HepG2 (cell line): ENCODE data around the gene FGF21. TPM values are rescaled to one million over a fixed set of nuclear protein-coding genes. Genes with fewer than 3 reads are reported as not detected.

Experiments used
- HNRNPL ChIP-seq: fragments of 200-400 bp; formaldehyde crosslinking; IDR thresholded peaks from 2 replicates; pipeline ENCODE4 v1.6.1; 2017; ENCODE audit warnings: mild to moderate bottlenecking, low read depth, low read length
- NFYB ChIP-seq: sonication (generic); formaldehyde crosslinking; IDR thresholded peaks from 2 replicates; pipeline ENCODE4 v1.4.0; 2020; ENCODE audit warnings: missing genetic modification reagents
- NR2F2 ChIP-seq: IDR thresholded peaks from 2 replicates; pipeline ENCODE4 v1.6.1; 2012; ENCODE audit warnings: low read depth, inconsistent platforms, borderline replicate concordance
- RBAK ChIP-seq: sonication (generic); formaldehyde crosslinking; IDR thresholded peaks from 2 replicates; pipeline ENCODE4 v1.5.1; 2020; ENCODE audit warnings: mild to moderate bottlenecking, missing genetic modification reagents
- REPIN1 ChIP-seq: sonication (generic); formaldehyde crosslinking; IDR thresholded peaks from 2 replicates; pipeline ENCODE4 v1.8.0; 2022; ENCODE audit warnings: missing genetic modification reagents, low read depth, mild to moderate bottlenecking, borderline replicate concordance
- SPEN ChIP-seq: sonication (generic); formaldehyde crosslinking; IDR thresholded peaks from 2 replicates; pipeline ENCODE4 v1.5.1; 2020; ENCODE audit warnings: low read depth, mild to moderate bottlenecking, missing genetic modification reagents
- TBL1XR1 ChIP-seq: fragments of 150-350 bp; IDR thresholded peaks from 2 replicates; pipeline ENCODE4 v1.6.1; 2014; ENCODE audit warnings: borderline replicate concordance, low read length; ENCODE audit not compliant: partially characterized antibody
- ZBTB1 ChIP-seq: sonication (generic); formaldehyde crosslinking; IDR thresholded peaks from 2 replicates; pipeline ENCODE4 v1.4.0; 2020; ENCODE audit warnings: missing genetic modification reagents, borderline replicate concordance
- ZBTB42 ChIP-seq: sonication (generic); formaldehyde crosslinking; IDR thresholded peaks from 2 replicates; pipeline ENCODE4 v1.5.0; 2020; ENCODE audit warnings: mild to moderate bottlenecking, missing genetic modification reagents
- ZFY ChIP-seq: sonication (generic); formaldehyde crosslinking; IDR thresholded peaks from 2 replicates; pipeline ENCODE4 v1.4.0; 2020; ENCODE audit warnings: missing genetic modification reagents
- ZNF24 ChIP-seq: fragments of 450-650 bp; IDR thresholded peaks from 2 replicates; pipeline ENCODE4 v1.6.1; 2017; ENCODE audit warnings: antibody characterized with exemption, mild to moderate bottlenecking
- ZNF432 ChIP-seq: sonication (generic); formaldehyde crosslinking; IDR thresholded peaks from 2 replicates; pipeline ENCODE4 v1.5.0; 2020; ENCODE audit warnings: missing genetic modification reagents, mild to moderate bottlenecking, borderline replicate concordance
- ZNF709 ChIP-seq: sonication (generic); formaldehyde crosslinking; IDR thresholded peaks from 2 replicates; pipeline ENCODE4 v1.5.0; 2020; ENCODE audit warnings: mild to moderate bottlenecking, missing genetic modification reagents
- polyA plus RNA-seq, 8 experiments: library from polyadenylated mRNA; depleted of rRNA in 3 of 8; stranded (reverse) in 7 of 8; unstranded in 1 of 8; fragments of >200 nt; fragmentation: Illumina TruSeq in 4 of 8; extraction: Trizol in 4 of 8; gene quantifications; 2 replicates each; pipeline versions ENCODE4 v1.2.1 to v1.2.3, GENCODE V29; 2011 to 2016; ENCODE audit warnings: low read depth in 4 of 8, missing spikeins in 1 of 8, mixed read lengths in 1 of 8; ENCODE audit not compliant: insufficient read depth in 1 of 8
- total RNA-seq, 5 experiments: library from RNA; depleted of rRNA; stranded (reverse); fragments of >200 nt; fragmentation: Illumina TruSeq; extraction: Trizol; gene quantifications; 2 replicates each; pipeline ENCODE4 v1.2.3, GENCODE V29; 2016; ENCODE audit warnings: low read depth in 1 of 5
- TF ChIP-seq, protein P1 (sequence below): sonication (generic); formaldehyde crosslinking; IDR thresholded peaks from 2 replicates; pipeline ENCODE4 v1.4.0; 2020; ENCODE audit warnings: missing genetic modification reagents, borderline replicate concordance
- TF ChIP-seq, protein P2 (sequence below): sonication (generic); formaldehyde crosslinking; IDR thresholded peaks from 2 replicates; pipeline ENCODE4 v1.9.0; 2022; ENCODE audit warnings: low read depth, missing genetic modification reagents
- TF ChIP-seq, protein P3 (sequence below): sonication (generic); formaldehyde crosslinking; conservative IDR thresholded peaks from 2 replicates; pipeline ENCODE4 v1.8.1; 2023; ENCODE audit warnings: missing genetic modification reagents
- TF ChIP-seq, protein P4 (sequence below): sonication (generic); formaldehyde crosslinking; IDR thresholded peaks from 2 replicates; pipeline ENCODE4 v1.4.0; 2020; ENCODE audit warnings: missing genetic modification reagents
- TF ChIP-seq, protein P5 (sequence below): IDR thresholded peaks from 2 replicates; pipeline ENCODE4 v1.6.1; 2016; ENCODE audit warnings: low read depth, control low read depth
- TF ChIP-seq, protein P6 (sequence below): sonication (generic); formaldehyde crosslinking; IDR thresholded peaks from 2 replicates; pipeline ENCODE4 v1.8.1; 2023; ENCODE audit warnings: missing genetic modification reagents, mild to moderate bottlenecking, borderline replicate concordance

The FGF21 gene
- total and polyA plus RNA-seq, 2 of the 13 experiments (the other 11 are each of a cell fraction or from before 2014, with no cell fraction given): 0.17 TPM; not detected in 1

DNA sequence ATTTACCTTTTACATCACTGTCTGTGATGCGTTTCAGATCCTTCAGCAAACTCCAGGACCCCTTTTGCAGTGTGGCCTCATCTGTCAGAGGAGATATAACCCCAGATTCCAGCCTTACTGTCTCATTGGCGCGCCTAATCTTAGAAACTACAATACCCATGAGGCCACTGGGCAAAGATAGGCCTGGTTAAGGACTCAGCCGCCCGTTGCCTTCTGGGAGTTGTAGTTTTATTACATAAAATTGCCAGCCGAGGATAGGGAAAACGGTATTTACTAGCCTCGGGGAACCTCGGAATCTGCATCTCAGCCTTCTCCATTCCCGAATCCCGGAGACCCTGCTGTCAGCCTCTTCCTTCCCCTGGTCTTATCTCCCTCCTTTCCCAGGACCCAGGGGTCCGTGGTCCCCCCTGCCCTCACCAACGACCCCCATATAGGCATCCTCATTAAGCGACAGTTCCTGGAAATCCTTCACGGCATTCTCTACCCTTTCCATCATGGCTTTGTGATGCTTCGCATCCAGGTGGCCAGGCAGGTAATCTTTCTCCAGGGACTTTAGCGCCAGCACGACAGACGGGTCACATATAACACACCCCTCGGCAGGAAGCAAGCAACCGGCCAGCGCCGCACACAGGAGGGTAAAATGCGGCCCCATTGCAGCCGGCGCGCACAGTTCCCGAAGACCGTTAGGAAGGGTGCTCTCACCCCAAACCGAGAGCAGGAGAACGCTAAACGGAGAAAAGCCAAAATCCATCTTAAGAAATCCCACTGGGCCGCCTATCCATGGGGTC is 9.9 kb upstream of the FGF21 start (continued):
- TF ChIP-seq, protein P1, sequence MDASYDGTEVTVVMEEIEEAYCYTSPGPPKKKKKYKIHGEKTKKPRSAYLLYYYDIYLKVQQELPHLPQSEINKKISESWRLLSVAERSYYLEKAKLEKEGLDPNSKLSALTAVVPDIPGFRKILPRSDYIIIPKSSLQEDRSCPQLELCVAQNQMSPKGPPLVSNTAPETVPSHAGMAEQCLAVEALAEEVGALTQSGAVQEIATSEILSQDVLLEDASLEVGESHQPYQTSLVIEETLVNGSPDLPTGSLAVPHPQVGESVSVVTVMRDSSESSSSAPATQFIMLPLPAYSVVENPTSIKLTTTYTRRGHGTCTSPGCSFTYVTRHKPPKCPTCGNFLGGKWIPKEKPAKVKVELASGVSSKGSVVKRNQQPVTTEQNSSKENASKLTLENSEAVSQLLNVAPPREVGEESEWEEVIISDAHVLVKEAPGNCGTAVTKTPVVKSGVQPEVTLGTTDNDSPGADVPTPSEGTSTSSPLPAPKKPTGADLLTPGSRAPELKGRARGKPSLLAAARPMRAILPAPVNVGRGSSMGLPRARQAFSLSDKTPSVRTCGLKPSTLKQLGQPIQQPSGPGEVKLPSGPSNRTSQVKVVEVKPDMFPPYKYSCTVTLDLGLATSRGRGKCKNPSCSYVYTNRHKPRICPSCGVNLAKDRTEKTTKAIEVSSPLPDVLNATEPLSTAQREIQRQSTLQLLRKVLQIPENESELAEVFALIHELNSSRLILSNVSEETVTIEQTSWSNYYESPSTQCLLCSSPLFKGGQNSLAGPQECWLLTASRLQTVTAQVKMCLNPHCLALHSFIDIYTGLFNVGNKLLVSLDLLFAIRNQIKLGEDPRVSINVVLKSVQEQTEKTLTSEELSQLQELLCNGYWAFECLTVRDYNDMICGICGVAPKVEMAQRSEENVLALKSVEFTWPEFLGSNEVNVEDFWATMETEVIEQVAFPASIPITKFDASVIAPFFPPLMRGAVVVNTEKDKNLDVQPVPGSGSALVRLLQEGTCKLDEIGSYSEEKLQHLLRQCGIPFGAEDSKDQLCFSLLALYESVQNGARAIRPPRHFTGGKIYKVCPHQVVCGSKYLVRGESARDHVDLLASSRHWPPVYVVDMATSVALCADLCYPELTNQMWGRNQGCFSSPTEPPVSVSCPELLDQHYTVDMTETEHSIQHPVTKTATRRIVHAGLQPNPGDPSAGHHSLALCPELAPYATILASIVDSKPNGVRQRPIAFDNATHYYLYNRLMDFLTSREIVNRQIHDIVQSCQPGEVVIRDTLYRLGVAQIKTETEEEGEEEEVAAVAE (CRISPR knock-in tag): peak; percentile 40; the same call in 1 of the 2 replicates
- TF ChIP-seq ZBTB42: no peak
- 0 out of 2 replicates have a peak, but pooled peaks have one; percentile 17 for TF ChIP-seq NFYB (CRISPR knock-in tag)
- TF ChIP-seq, protein P2, sequence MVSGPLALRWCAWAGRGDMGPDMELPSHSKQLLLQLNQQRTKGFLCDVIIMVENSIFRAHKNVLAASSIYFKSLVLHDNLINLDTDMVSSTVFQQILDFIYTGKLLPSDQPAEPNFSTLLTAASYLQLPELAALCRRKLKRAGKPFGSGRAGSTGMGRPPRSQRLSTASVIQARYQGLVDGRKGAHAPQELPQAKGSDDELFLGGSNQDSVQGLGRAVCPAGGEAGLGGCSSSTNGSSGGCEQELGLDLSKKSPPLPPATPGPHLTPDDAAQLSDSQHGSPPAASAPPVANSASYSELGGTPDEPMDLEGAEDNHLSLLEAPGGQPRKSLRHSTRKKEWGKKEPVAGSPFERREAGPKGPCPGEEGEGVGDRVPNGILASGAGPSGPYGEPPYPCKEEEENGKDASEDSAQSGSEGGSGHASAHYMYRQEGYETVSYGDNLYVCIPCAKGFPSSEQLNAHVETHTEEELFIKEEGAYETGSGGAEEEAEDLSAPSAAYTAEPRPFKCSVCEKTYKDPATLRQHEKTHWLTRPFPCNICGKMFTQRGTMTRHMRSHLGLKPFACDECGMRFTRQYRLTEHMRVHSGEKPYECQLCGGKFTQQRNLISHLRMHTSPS: no peak
- TF ChIP-seq ZNF709 (CRISPR knock-in tag): no peak
- no peak for TF ChIP-seq RBAK (CRISPR knock-in tag)
- TF ChIP-seq, protein P3, sequence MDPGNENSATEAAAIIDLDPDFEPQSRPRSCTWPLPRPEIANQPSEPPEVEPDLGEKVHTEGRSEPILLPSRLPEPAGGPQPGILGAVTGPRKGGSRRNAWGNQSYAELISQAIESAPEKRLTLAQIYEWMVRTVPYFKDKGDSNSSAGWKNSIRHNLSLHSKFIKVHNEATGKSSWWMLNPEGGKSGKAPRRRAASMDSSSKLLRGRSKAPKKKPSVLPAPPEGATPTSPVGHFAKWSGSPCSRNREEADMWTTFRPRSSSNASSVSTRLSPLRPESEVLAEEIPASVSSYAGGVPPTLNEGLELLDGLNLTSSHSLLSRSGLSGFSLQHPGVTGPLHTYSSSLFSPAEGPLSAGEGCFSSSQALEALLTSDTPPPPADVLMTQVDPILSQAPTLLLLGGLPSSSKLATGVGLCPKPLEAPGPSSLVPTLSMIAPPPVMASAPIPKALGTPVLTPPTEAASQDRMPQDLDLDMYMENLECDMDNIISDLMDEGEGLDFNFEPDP (CRISPR knock-in tag): no peak
- TF ChIP-seq REPIN1 (CRISPR knock-in tag): no peak
- no peak for TF ChIP-seq NR2F2
- TF ChIP-seq, protein P4, sequence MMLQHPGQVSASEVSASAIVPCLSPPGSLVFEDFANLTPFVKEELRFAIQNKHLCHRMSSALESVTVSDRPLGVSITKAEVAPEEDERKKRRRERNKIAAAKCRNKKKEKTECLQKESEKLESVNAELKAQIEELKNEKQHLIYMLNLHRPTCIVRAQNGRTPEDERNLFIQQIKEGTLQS (CRISPR knock-in tag): no peak
- TF ChIP-seq, protein P5, sequence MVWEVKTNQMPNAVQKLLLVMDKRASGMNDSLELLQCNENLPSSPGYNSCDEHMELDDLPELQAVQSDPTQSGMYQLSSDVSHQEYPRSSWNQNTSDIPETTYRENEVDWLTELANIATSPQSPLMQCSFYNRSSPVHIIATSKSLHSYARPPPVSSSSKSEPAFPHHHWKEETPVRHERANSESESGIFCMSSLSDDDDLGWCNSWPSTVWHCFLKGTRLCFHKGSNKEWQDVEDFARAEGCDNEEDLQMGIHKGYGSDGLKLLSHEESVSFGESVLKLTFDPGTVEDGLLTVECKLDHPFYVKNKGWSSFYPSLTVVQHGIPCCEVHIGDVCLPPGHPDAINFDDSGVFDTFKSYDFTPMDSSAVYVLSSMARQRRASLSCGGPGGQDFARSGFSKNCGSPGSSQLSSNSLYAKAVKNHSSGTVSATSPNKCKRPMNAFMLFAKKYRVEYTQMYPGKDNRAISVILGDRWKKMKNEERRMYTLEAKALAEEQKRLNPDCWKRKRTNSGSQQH: no peak
- TF ChIP-seq ZBTB1: no peak
- peak; percentile 69 for TF ChIP-seq ZFY
- TF ChIP-seq, protein P6, sequence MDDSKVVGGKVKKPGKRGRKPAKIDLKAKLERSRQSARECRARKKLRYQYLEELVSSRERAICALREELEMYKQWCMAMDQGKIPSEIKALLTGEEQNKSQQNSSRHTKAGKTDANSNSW (CRISPR knock-in tag): no peak
- no peak for TF ChIP-seq HNRNPL
- no peak for TF ChIP-seq ZNF432
- peak; percentile 74 for TF ChIP-seq TBL1XR1
- no peak for TF ChIP-seq ZNF24
- TF ChIP-seq SPEN (CRISPR knock-in tag): no peak
